Fibroblast of skin of right quadriceps (primary cell): ENCODE data around the gene ACTG1.

Experiments used
- DNase-seq: peaks from one replicate; pipeline ENCODE4 v3.0.0-alpha.2; 2013

ACTG1 gene

GRCh38 chr17:81544281-81544974 is 31.8 kb upstream of the ACTG1 start:
- DNase-seq, result no peak

GRCh38 chr17:81543756-81544155 is 31.2 kb upstream of the ACTG1 start:
- no peak for DNase-seq

- no peak for DNase-seq
These were observed 30.7 kb upstream of the ACTG1 start for GRCh38 chr17:81543339-81543675.

GRCh38 chr17:81542431-81543338 is 30.1 kb upstream of the ACTG1 start:
- no peak for DNase-seq

- no peak for DNase-seq
These were observed 28.5 kb upstream of the ACTG1 start for GRCh38 chr17:81541123-81541522.

GRCh38 chr17:81540676-81541027 is 28.1 kb upstream of the ACTG1 start:
- DNase-seq, result no peak

GRCh38 chr17:81539961-81540675 is 27.5 kb upstream of the ACTG1 start:
- DNase-seq, result no peak

GRCh38 chr17:81539571-81539900 is 26.9 kb upstream of the ACTG1 start:
- DNase-seq, result no peak

- DNase-seq, result no peak
These were observed 26.3 kb upstream of the ACTG1 start for GRCh38 chr17:81538651-81539570.

GRCh38 chr17:81537856-81538555 is 25.4 kb upstream of the ACTG1 start:
- DNase-seq, result no peak

- no peak for DNase-seq
These were observed 24.8 kb upstream of the ACTG1 start for GRCh38 chr17:81537343-81537855.

GRCh38 chr17:81536299-81537290 is 24.0 kb upstream of the ACTG1 start:
- DNase-seq, result no peak

- no peak for DNase-seq
These were observed 23.1 kb upstream of the ACTG1 start for GRCh38 chr17:81535480-81536298.

GRCh38 chr17:81535007-81535328 is 22.4 kb upstream of the ACTG1 start:
- DNase-seq, result no peak

GRCh38 chr17:81534157-81535006 is 21.8 kb upstream of the ACTG1 start:
- no peak for DNase-seq

- no peak for DNase-seq
These were observed 20.9 kb upstream of the ACTG1 start for GRCh38 chr17:81533339-81534141.

GRCh38 chr17:81532490-81533287 is 20.1 kb upstream of the ACTG1 start:
- no peak for DNase-seq
